Measurements from ENCODE around the gene DLX5. TPM values are rescaled to one million over a fixed set of nuclear protein-coding genes. Genes with fewer than 3 reads are reported as not detected.

DLX5 gene
- total RNA-seq, 1 experiment from 2014 or later = not detected

- Mint-ChIP-seq H3K27ac (no peak overlapping the region), H3K36me3 (peaks cover 3% of the 10 kb centered on the region; the same call in 1 of the 2 replicates), H3K4me3 (no peak overlapping the region), H3K9me3 (no peaks in the 10 kb centered on the region), H3K4me1 (peaks cover 40% of the 10 kb centered on the region), H3K27me3 (ENCODE audit: low read depth) (peaks cover 97% of the 10 kb centered on the region)
- ATAC-seq (no peak), DNase-seq (ENCODE audit: low spot score) (no peak)
- CTCF ChIA-PET = no interaction called here
- no peak for TF ChIP-seq ZNF121 (CRISPR knock-in tag; IDR thresholded peaks at IDR 0.05)
- no peak for TF ChIP-seq GRHL2 (CRISPR knock-in tag; IDR thresholded peaks at IDR 0.05; ENCODE audit: insufficient replicate concordance, severe bottlenecking)
- no peak for TF ChIP-seq PRDM15 (CRISPR knock-in tag; IDR thresholded peaks at IDR 0.05)
- no peak for TF ChIP-seq ATF6 (CRISPR knock-in tag; IDR thresholded peaks at IDR 0.05)
- no peak for TF ChIP-seq MAX (CRISPR knock-in tag; IDR thresholded peaks at IDR 0.05)
- no peak for TF ChIP-seq AR (CRISPR knock-in tag; IDR thresholded peaks at IDR 0.05)
- TF ChIP-seq PREB (CRISPR knock-in tag; IDR thresholded peaks at IDR 0.05; ENCODE audit: borderline replicate concordance) = no peak
- no peak for TF ChIP-seq ZNF423 (CRISPR knock-in tag; IDR thresholded peaks at IDR 0.05)
- no peak for TF ChIP-seq PRRX2 (CRISPR knock-in tag; IDR thresholded peaks at IDR 0.05)
- no peak for TF ChIP-seq OVOL2 (CRISPR knock-in tag; IDR thresholded peaks at IDR 0.05; ENCODE audit: borderline replicate concordance)
- TF ChIP-seq CREB1 (CRISPR knock-in tag; IDR thresholded peaks at IDR 0.05) = no peak
- TF ChIP-seq ETV6 (CRISPR knock-in tag; IDR thresholded peaks at IDR 0.05) = no peak
- no peak for TF ChIP-seq ATF1 (CRISPR knock-in tag; IDR thresholded peaks at IDR 0.05)
- no peak for TF ChIP-seq SP1 (CRISPR knock-in tag; conservative IDR thresholded peaks at IDR 0.05)
- no peak for TF ChIP-seq IRF2 (CRISPR knock-in tag; IDR thresholded peaks at IDR 0.05; ENCODE audit: borderline replicate concordance, low read depth)
- POLR2A ChIA-PET = no interaction called here
Measured at GRCh38 chr7:97008275-97008917, 16.2 kb downstream of the DLX5 start.

GRCh38 chr7:97007583-97007861 is 17.1 kb downstream of the DLX5 start:
- ChIA-PET CTCF (interaction anchor here (3.2 kb wide), 3 partner anchors 9 to 20 kb away, joined by 15 to 31 read pairs (median 20); no protein-coding TSS in a partner anchor), POLR2A (interaction anchor here (3.1 kb wide), 1 partner anchor 14 kb away, joined by 19 read pairs; no protein-coding TSS in a partner anchor)
- H3K27ac Mint-ChIP-seq = no peak overlapping the region
- H3K36me3 Mint-ChIP-seq = peaks cover 3% of the 10 kb centered on the region; the same call in 1 of the 2 replicates
- H3K4me3 Mint-ChIP-seq = peak overlapping the region; percentile 70
- H3K4me1 Mint-ChIP-seq = peaks cover 42% of the 10 kb centered on the region
- peaks cover 97% of the 10 kb centered on the region for H3K27me3 Mint-ChIP-seq (ENCODE audit: low read depth)
- H3K9me3 Mint-ChIP-seq = no peaks in the 10 kb centered on the region
- ATAC-seq (no peak), DNase-seq (ENCODE audit: low spot score) (no peak)
- TF ChIP-seq ZNF532 (CRISPR knock-in tag; IDR thresholded peaks at IDR 0.05; ENCODE audit: borderline replicate concordance) (no peak), ZNF281 (CRISPR knock-in tag; IDR thresholded peaks at IDR 0.05) (no peak), RELA (CRISPR knock-in tag; IDR thresholded peaks at IDR 0.05; ENCODE audit: borderline replicate concordance) (no peak)
